IMR-90 (cell line): Measurements from ENCODE around the gene NOL12. TPM values are rescaled to one million over a fixed set of nuclear protein-coding genes. Genes with fewer than 3 reads are reported as not detected.

ENCODE experiments used
- ATAC-seq: fragments of 200-7000 bp; cut with Tn5 transposase; 2 replicates; pipeline ENCODE4 v1.9.1; 2020; ENCODE audit warnings: low read depth, mild to moderate bottlenecking, moderate library complexity
- BruUV-seq: library from RNA; stranded (reverse); fragments of 400-500 nt; replicated peaks from 2 replicates; lab custom pipeline; 2021; lab: Mats Ljungman, UMichigan
- CTCF ChIA-PET: fragments of 300-600 bp; formaldehyde crosslinking; extraction: SDS; loops from one replicate; lab custom pipeline; 2021; ENCODE audit warnings: antibody characterized with exemption; lab: Yijun Ruan, JAX
- POLR2A ChIA-PET: fragments of 300-600 bp; sonication (Branson Sonifier 250); formaldehyde crosslinking; loops from one replicate; lab custom pipeline; 2022; ENCODE audit warnings: antibody characterized with exemption; ENCODE audit not compliant: unreplicated experiment; lab: Charles Lee
- DNase-seq: peaks from one replicate; pipeline ENCODE4 v3.0.0; 2013
- H2AFZ ChIP-seq: replicated peaks from 2 replicates; pipeline ENCODE3; 2013; ENCODE audit warnings: low read length, mild to moderate bottlenecking; ENCODE audit not compliant: poor library complexity
- H2AK5ac ChIP-seq: 2 replicates; pipeline ENCODE4 v1.6.1; 2013; ENCODE audit warnings: low read depth, low read length, inconsistent platforms
- H2AK9ac ChIP-seq: replicated peaks from 2 replicates; pipeline ENCODE3; 2013; ENCODE audit warnings: mild to moderate bottlenecking, low read depth, low read length, moderate library complexity; ENCODE audit not compliant: poor library complexity
- H2BK120ac ChIP-seq: 2 replicates; pipeline ENCODE4 v1.6.1; 2013; ENCODE audit warnings: low read depth, low read length, inconsistent platforms
- H2BK15ac ChIP-seq: 3 replicates; pipeline ENCODE4 v1.6.1; 2013; ENCODE audit warnings: low read depth, low read length, inconsistent platforms
- H2BK20ac ChIP-seq: 2 replicates; pipeline ENCODE4 v1.6.1; 2013; ENCODE audit warnings: low read depth, mild to moderate bottlenecking, inconsistent platforms, low read length, moderate library complexity
- H2BK5ac ChIP-seq: 2 replicates; pipeline ENCODE4 v1.6.1; 2013; ENCODE audit warnings: mild to moderate bottlenecking, low read depth, low read length, inconsistent platforms; ENCODE audit not compliant: poor library complexity, severe bottlenecking
- H3K14ac ChIP-seq: replicated peaks from 2 replicates; pipeline ENCODE4 v1.6.1; 2013; ENCODE audit warnings: low read depth, low read length, inconsistent platforms
- H3K18ac ChIP-seq: 2 replicates; pipeline ENCODE4 v1.6.1; 2013; ENCODE audit warnings: low read depth, low read length, control low read depth
- H3K23ac ChIP-seq: 2 replicates; pipeline ENCODE4 v1.6.1; 2013; ENCODE audit warnings: low read depth, low read length, inconsistent platforms
- H3K27ac ChIP-seq: 2 replicates; pipeline ENCODE4 v1.5.1; 2013; ENCODE audit warnings: mild to moderate bottlenecking, control low read depth, low read length; ENCODE audit not compliant: insufficient read depth
- H3K27me3 ChIP-seq: 2 replicates; pipeline ENCODE4 v1.6.1; 2013; ENCODE audit warnings: low read length; ENCODE audit not compliant: control insufficient read depth, insufficient read depth
- H3K36me3 ChIP-seq: 2 replicates; pipeline ENCODE4 v1.6.1; 2013; ENCODE audit warnings: low read length, mixed read lengths; ENCODE audit not compliant: control insufficient read depth, insufficient read depth
- H3K4ac ChIP-seq: 2 replicates; pipeline ENCODE4 v1.6.1; 2013; ENCODE audit warnings: low read depth, low read length, inconsistent platforms
- H3K4me1 ChIP-seq: 2 replicates; pipeline ENCODE4 v1.6.1; 2013; ENCODE audit warnings: low read length, mixed read lengths; ENCODE audit not compliant: control insufficient read depth, insufficient read depth
- H3K4me2 ChIP-seq: 2 replicates; pipeline ENCODE4 v1.6.1; 2013; ENCODE audit warnings: low read depth, mild to moderate bottlenecking, control low read depth, low read length, moderate library complexity
- H3K4me3 ChIP-seq: 2 replicates; pipeline ENCODE4 v1.5.1; 2013; ENCODE audit warnings: low read depth, mild to moderate bottlenecking, control low read depth, low read length, moderate library complexity; ENCODE audit not compliant: insufficient read depth
- H3K56ac ChIP-seq: 2 replicates; pipeline ENCODE4 v1.6.1; 2013; ENCODE audit warnings: low read length, inconsistent platforms; ENCODE audit not compliant: insufficient read depth; ENCODE audit errors: extremely low read depth
- H3K79me1 ChIP-seq, 2 experiments: 2 replicates each; pipeline ENCODE4 v1.6.1; 2013; ENCODE audit warnings: low read length in 2 of 2, inconsistent platforms in 1 of 2, low read depth in 1 of 2
- H3K9ac ChIP-seq: 2 replicates; pipeline ENCODE4 v1.6.1; 2013; ENCODE audit warnings: low read depth, low read length, control low read depth
- H3K9me1 ChIP-seq: 2 replicates; pipeline ENCODE4 v1.6.1; 2013; ENCODE audit warnings: low read length, inconsistent platforms; ENCODE audit not compliant: insufficient read depth
- H3K9me3 ChIP-seq: 2 replicates; pipeline ENCODE4 v1.6.1; 2013; ENCODE audit warnings: low read length; ENCODE audit not compliant: control insufficient read depth, insufficient read depth
- H4K20me1 ChIP-seq: 2 replicates; pipeline ENCODE4 v1.6.1; 2013; ENCODE audit warnings: low read length, inconsistent platforms; ENCODE audit not compliant: insufficient read depth
- H4K5ac ChIP-seq: 2 replicates; pipeline ENCODE4 v1.6.1; 2013; ENCODE audit warnings: mild to moderate bottlenecking, low read depth, low read length, control low read depth
- H4K8ac ChIP-seq, 2 experiments: 2 replicates each; pipeline ENCODE4 v1.6.1; 2013; ENCODE audit warnings: low read depth in 2 of 2, low read length in 2 of 2, control low read depth in 1 of 2, inconsistent platforms in 1 of 2
- H4K91ac ChIP-seq: 2 replicates; pipeline ENCODE4 v1.6.1; 2013; ENCODE audit warnings: low read depth, low read length, inconsistent platforms; ENCODE audit not compliant: insufficient read depth
- CHD1 ChIP-seq: IDR thresholded peaks from 2 replicates; pipeline ENCODE4 v1.6.1; 2012; ENCODE audit warnings: low read depth, low read length, improper control_type of control experiment
- MAFK ChIP-seq: IDR thresholded peaks from 2 replicates; pipeline ENCODE4 v1.6.1; 2012; ENCODE audit warnings: low read depth, low read length, improper control_type of control experiment
- MAZ ChIP-seq: IDR thresholded peaks from 2 replicates; pipeline ENCODE4 v1.6.1; 2012; ENCODE audit warnings: low read depth, mild to moderate bottlenecking, low read length, improper control_type of control experiment, moderate library complexity, borderline replicate concordance
- MXI1 ChIP-seq: IDR thresholded peaks from 2 replicates; pipeline ENCODE4 v1.6.1; 2012; ENCODE audit warnings: low read depth, mild to moderate bottlenecking, low read length, moderate library complexity, borderline replicate concordance
- NFE2L2 ChIP-seq: fragments of 150-350 bp; IDR thresholded peaks from 2 replicates; pipeline ENCODE4 v1.6.1; 2016; ENCODE audit warnings: low read depth, mild to moderate bottlenecking, low read length
- POLR2A ChIP-seq: IDR thresholded peaks from 2 replicates; pipeline ENCODE4 v1.6.1; 2012; ENCODE audit warnings: mild to moderate bottlenecking, low read depth, low read length
- RFX5 ChIP-seq: IDR thresholded peaks from 2 replicates; pipeline ENCODE4 v1.8.0; 2012; ENCODE audit warnings: low read depth, mild to moderate bottlenecking, low read length, moderate library complexity
- SMC3 ChIP-seq: fragments of 150-350 bp; IDR thresholded peaks from 2 replicates; pipeline ENCODE4 v1.6.1; 2016; ENCODE audit warnings: low read depth, mild to moderate bottlenecking, antibody characterized with exemption, low read length, moderate library complexity
- WGBS, 2 experiments: methylation state at CpG; one replicate each; pipeline versions ENCODE4 v1.1.5 to v1.1.7; 2013; ENCODE audit warnings: missing lambda C conversion rate in 2 of 2; ENCODE audit not compliant: insufficient read length in 1 of 2; ENCODE audit errors: extremely low coverage in 2 of 2; 5-methylcytosine and 5-hydroxymethylcytosine counted together
- dilution Hi-C: fragments of 300-500 bp; cut with HindIII; formaldehyde crosslinking; loops from one replicate; pipeline ENCODE4 v1.14.3; 2018; ENCODE audit warnings: low sequenced_read_pairs; ENCODE audit not compliant: unreplicated experiment
- in situ Hi-C: fragments of 300-500 bp; cut with MboI; formaldehyde crosslinking; loops from 3 replicates; pipeline ENCODE4 v1.14.3; 2019; ENCODE audit warnings: low sequenced_read_pairs, inconsistent platforms, mixed read lengths
- intact Hi-C: fragments of 100-400 bp; cut with micrococcal nuclease; formaldehyde crosslinking; loops from 2 replicates; pipeline ENCODE4 v1.10.0; 2022
- polyA plus RNA-seq, 3 experiments: library from polyadenylated mRNA; depleted of rRNA; stranded (reverse); fragments of >200 nt; gene quantifications; 2 replicates each; pipeline ENCODE4 v1.2.3, GENCODE V29; 2012; ENCODE audit warnings: low replicate concordance in 1 of 3
- total RNA-seq: library from RNA; depleted of rRNA; stranded (reverse); fragments of >200 nt; gene quantifications from 2 replicates; pipeline ENCODE4 v1.2.3, GENCODE V29; 2012

Gene NOL12
- total and polyA plus RNA-seq, 2 of the 4 experiments (the other 2 are of a cell fraction), result 16.0 to 25.6 TPM

DNA sequence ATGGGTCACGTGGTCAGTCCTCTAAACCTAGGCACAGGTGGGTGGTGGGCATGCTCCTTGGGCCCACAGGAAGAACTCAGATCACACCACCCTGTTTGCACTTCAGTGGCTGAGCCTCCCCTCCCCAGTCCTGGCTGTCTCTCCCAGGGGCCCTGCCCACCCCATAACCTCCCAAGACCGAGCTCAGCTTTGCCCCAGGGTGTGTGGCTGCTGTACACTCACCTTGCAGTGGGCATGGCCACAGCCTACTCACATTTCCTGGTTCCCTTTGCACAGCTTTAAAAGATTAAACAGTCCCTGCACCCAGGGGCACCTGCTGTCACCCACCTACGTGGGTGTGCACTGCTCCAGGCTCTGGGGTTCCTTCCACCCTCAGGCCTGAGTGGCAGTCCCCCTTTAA is 24.5 kb downstream of the NOL12 start:
- no peak overlapping the region for H3K56ac ChIP-seq
- dilution Hi-C loops (no loop called here), intact Hi-C loops (no loop called here), in situ Hi-C loops (no loop called here)
- H2AFZ ChIP-seq, result peak overlapping the region; percentile 51
- H3K36me3 ChIP-seq, result no peaks in the 10 kb centered on the region
- no peak overlapping the region for H3K14ac ChIP-seq
- H2AK5ac ChIP-seq, result no peak overlapping the region
- no peak overlapping the region for H2BK20ac ChIP-seq
- H2AK9ac ChIP-seq, result no peak overlapping the region
- no peak overlapping the region for H3K18ac ChIP-seq
- no peak overlapping the region for H2BK15ac ChIP-seq
- no peak overlapping the region for H3K4ac ChIP-seq
- no peaks in the 10 kb centered on the region for H3K27me3 ChIP-seq
- no peak overlapping the region for H3K4me3 ChIP-seq
- H4K20me1 ChIP-seq, result no peaks in the 10 kb centered on the region
- no peak overlapping the region for H4K91ac ChIP-seq
- H3K9ac ChIP-seq, result no peak overlapping the region
- WGBS, 2 experiments, result 80% methylated on average over 1 of the region's 3 CpGs; no CpG with 5 or more reads in 1 of the 2 experiments
- ChIA-PET CTCF (interaction anchor here (0.6 kb wide), 1 partner anchor 10 kb away, joined by 5 read pairs; no protein-coding TSS in a partner anchor), POLR2A (no interaction called here)
- H3K9me1 ChIP-seq, result 0 out of 2 replicates have a peak, but pooled peaks cover 1% of the 10 kb centered on the region
- H3K79me1 ChIP-seq, result no peaks in the 10 kb centered on the region
- H3K23ac ChIP-seq, result no peak overlapping the region
- H3K4me2 ChIP-seq, result no peak overlapping the region
- H3K27ac ChIP-seq, result no peak overlapping the region
- ATAC-seq (no peak), DNase-seq (no peak)
- no peak overlapping the region for H2BK5ac ChIP-seq
- BruUV-seq, result no TSS peak
- no peak overlapping the region for H4K5ac ChIP-seq
- no peaks in the 10 kb centered on the region for H3K4me1 ChIP-seq
- H4K8ac ChIP-seq, result no peak overlapping the region
- H2BK120ac ChIP-seq, result no peak overlapping the region
- TF ChIP-seq SMC3 (no peak), RFX5 (no peak), MAZ (no peak), MAFK (no peak), MXI1 (no peak), CHD1 (no peak), NFE2L2 (no peak), POLR2A (no peak)
- H3K9me3 ChIP-seq, result no peaks in the 10 kb centered on the region
